Pons (tissue), 1 donor: Measurements from ENCODE around the gene PACS1.
"Not testable (repeated sequence)": the region's sequence is repeated elsewhere in the genome, so short reads cannot be mapped to it uniquely, and the experiment has no call there.

Experiments used
- DNase-seq: peaks from one replicate; pipeline ENCODE4 v3.0.0-alpha.2; 2016; ENCODE audit warnings: low spot score

The PACS1 gene

GRCh38 chr11:66069715-66070603 lies at the start of gene PACS1:
TSS of gene PACS1 (plus strand) at chr11:66070272. CDS start at chr11:66070487, 215 bp downstream.
- DNase-seq = peak; percentile 58

- DNase-seq = no peak
These were observed 49.3 kb upstream of the PACS1 start for GRCh38 chr11:66020618-66021357.

GRCh38 chr11:66022401-66023185 lies 47.5 kb upstream of the PACS1 start:
- DNase-seq = peak; percentile 12

- not testable (repeated sequence) for DNase-seq
These were observed 47.0 kb upstream of the PACS1 start for GRCh38 chr11:66023186-66023440.

GRCh38 chr11:66026017-66026529 lies 44.0 kb upstream of the PACS1 start, which contains the start of gene CATSPER1:
TSS of gene CATSPER1 (minus strand) at chr11:66026479. CDS start at chr11:66026379, 100 bp downstream.
- no peak for DNase-seq

GRCh38 chr11:66032957-66033735 lies 36.9 kb upstream of the PACS1 start:
- no peak for DNase-seq

- DNase-seq = no peak
These were observed 34.3 kb upstream of the PACS1 start for GRCh38 chr11:66035653-66036333.

- no peak for DNase-seq
These were observed 33.8 kb upstream of the PACS1 start for GRCh38 chr11:66036334-66036710.

GRCh38 chr11:66037327-66037726 lies 32.7 kb upstream of the PACS1 start:
- DNase-seq = no peak

GRCh38 chr11:66039765-66040164 lies 30.3 kb upstream of the PACS1 start:
- DNase-seq = no peak

GRCh38 chr11:66042227-66042995 lies 27.7 kb upstream of the PACS1 start:
- DNase-seq = no peak

- DNase-seq = no peak
These were observed 26.8 kb upstream of the PACS1 start for GRCh38 chr11:66042996-66043906.

GRCh38 chr11:66044757-66045156 lies 25.3 kb upstream of the PACS1 start:
- DNase-seq = no peak

- peak; percentile 71 for DNase-seq
These were observed 24.9 kb upstream of the PACS1 start for GRCh38 chr11:66045177-66045639.

GRCh38 chr11:66046901-66047300 lies 23.2 kb upstream of the PACS1 start:
- no peak for DNase-seq

GRCh38 chr11:66047541-66048365 lies 22.3 kb upstream of the PACS1 start:
- DNase-seq = no peak

- DNase-seq = no peak
These were observed 21.3 kb upstream of the PACS1 start, which contains the start of gene GAL3ST3 for GRCh38 chr11:66048547-66049323. TSS of gene GAL3ST3 (minus strand) at chr11:66049161. CDS start at chr11:66045415, 3,746 bp downstream.
